Spleen (tissue), 7 donors: ENCODE results near the gene TMC7.

ENCODE experiments used
- CTCF ChIP-seq, 11 experiments: fragments of 200-600 bp in 7 of 11; fragments of 450-650 bp in 4 of 11; sonication (generic) in 4 of 11; IDR thresholded peaks in 8 of 11; conservative IDR thresholded peaks in 3 of 11; 1 replicate in 7 of 11; 2 replicates in 4 of 11; pipeline versions ENCODE4 v1.4.0 to v1.8.0; 2016 to 2021; ENCODE audit warnings: antibody characterized with exemption in 11 of 11, inconsistent platforms in 4 of 11, mild to moderate bottlenecking in 1 of 11
- POLR2A ChIP-seq, 3 donors: fragments of 450-650 bp; IDR thresholded peaks; one replicate each; pipeline ENCODE4 v1.5.1; 2017; ENCODE audit warnings: antibody characterized with exemption in 3 of 3, mild to moderate bottlenecking in 1 of 3
- donor health status: DM: no; HTN: no; CAD: no; lungs with moderate emphysema.
- donor health status: DM: no; HTN: no; CAD: no.
- donor health status: DM: no; HTN: no; CAD: no.

DNA sequence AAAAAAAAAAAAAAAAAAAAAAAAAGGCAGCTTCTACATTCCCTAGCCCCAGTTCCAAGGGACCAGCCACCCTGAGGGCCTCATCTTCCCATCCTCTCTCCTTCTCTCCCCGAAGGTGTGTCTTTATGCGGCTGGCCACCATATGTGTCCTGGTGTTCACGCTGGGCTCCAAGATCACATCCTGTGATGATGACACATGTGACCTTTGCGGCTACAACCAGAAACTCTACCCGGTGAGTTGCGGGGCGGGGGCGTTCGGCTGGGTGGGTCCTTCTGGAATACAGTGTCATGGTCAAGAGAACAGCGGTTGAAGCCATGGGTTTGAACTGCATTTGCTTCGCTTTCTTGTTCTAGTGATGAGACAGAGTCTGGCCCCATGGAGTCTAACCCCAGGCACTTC lies 61.0 kb downstream of the TMC7 start:
- TF ChIP-seq CTCF (IDR thresholded peaks at IDR 0.05 in 8 of 11, conservative IDR thresholded peaks at IDR 0.05 in 3 of 11): no peak
- no peak for TF ChIP-seq POLR2A (IDR thresholded peaks at IDR 0.05)
